NCI-H345 treated with DMSO at 0.1 percent for 48 hours (cell line): ENCODE data around the gene YY1.
"Not testable (repeated sequence)": the region's sequence is repeated elsewhere in the genome, so short reads cannot be mapped to it uniquely, and the experiment has no call there.

Source experiments
- DNase-seq: peaks from one replicate; lab custom pipeline; 2025; ENCODE audit not compliant: unreplicated experiment; lab: John Stamatoyannopoulos, UW

YY1 gene

DNA sequence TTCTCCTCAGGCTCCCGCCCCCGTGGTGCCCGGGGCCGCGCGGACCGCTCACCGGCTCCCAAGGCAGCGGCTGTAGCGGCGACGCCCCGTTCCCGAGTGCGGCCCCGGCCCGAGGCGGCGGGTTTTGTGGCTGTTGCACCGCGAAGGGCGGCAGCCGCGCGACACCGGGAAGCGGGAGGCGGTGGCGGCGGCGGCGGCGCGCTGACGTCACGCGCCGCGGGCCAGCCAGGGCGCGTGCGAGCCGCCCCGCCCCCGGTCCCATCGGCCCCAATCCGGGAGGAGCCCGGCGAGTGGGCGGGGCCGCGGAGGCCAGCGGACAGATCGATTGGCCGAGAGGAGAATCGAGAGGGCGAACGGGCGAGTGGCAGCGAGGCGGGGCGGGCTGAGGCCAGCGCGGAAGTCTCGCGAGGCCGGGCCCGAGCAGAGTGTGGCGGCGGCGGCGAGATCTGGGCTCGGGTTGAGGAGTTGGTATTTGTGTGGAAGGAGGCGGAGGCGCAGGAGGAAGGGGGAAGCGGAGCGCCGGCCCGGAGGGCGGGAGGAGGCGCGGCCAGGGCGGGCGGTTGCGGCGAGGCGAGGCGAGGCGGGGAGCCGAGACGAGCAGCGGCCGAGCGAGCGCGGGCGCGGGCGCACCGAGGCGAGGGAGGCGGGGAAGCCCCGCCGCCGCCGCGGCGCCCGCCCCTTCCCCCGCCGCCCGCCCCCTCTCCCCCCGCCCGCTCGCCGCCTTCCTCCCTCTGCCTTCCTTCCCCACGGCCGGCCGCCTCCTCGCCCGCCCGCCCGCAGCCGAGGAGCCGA is at the start of gene YY1:
YY1 (plus strand) TSS at position 726 of the 792 bp plus-strand sequence. CDS start 101 bp downstream, outside the sequence.
- peak; percentile 93 for DNase-seq

DNA sequence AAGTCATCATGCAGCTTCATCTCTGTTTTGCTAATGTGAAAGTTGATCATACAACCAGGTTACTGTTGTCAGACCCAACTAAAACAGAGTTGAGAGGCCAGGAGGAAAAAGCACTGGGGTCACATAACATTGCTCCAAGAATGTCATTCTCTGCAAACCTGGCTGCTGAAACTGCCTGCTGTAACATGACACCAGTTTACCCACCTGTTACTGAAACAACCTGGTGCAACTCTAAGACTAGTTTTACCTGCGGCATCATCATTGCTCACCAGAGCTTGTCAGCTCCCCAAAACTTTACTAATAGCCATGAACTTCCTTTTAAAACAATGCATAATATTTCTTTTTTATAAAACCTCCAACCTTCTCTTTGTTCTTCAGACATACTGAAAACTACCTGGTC is 48.8 kb upstream of the YY1 start:
- no peak for DNase-seq

DNA sequence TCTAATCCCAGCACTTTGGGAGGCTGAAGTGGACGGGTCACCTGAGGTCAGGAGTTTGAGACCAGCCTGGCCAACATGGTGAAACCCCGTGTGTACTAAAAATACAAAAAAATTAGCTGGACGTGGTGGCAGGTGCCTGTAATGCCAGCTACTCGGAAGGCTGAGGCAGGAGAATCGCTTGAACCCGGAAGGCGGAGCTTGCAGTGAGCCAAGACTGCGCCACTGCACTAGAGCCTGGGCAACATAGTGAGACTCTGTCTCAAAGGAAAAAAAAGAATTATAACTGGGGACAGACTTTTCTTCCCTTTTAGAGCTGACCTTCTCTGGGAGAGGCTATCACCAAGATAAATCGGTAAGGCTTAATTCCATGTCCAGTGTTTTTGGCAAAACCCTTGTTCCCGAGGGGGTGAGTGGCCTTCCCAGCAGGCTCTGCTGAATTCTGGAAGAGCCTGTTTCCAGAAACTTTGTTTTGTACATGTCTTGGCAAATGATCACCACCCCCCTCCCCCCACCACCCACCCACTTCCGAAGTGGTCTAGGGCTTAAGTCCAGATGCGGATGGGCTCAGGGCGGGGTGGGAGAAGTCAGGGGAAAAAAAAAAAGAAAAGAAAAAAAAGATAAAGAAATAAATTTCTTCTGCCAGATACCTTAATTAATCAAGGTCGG is 47.2 kb upstream of the YY1 start:
- no peak for DNase-seq

DNA sequence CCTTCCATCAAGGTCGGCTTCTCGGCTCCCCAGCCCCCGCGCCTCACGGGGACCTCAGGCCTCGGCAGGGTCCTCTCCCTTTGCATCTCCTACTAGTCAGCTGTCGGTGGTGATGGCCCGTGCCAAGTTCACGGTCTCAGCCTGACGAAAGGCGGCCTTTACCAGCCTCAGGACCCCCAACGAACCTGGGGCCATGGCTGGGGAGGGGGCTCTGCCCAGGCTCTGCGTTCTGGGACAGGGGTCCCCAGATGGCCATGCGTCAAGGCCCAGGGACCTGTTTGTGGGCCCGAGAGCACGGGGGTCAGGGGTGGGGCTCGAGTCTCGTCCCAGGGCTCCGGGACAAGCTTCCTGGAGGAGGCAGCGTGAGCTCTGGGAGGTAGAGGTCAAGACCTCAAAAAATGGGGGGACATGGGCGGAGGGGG is 46.7 kb upstream of the YY1 start:
- DNase-seq: no peak

DNA sequence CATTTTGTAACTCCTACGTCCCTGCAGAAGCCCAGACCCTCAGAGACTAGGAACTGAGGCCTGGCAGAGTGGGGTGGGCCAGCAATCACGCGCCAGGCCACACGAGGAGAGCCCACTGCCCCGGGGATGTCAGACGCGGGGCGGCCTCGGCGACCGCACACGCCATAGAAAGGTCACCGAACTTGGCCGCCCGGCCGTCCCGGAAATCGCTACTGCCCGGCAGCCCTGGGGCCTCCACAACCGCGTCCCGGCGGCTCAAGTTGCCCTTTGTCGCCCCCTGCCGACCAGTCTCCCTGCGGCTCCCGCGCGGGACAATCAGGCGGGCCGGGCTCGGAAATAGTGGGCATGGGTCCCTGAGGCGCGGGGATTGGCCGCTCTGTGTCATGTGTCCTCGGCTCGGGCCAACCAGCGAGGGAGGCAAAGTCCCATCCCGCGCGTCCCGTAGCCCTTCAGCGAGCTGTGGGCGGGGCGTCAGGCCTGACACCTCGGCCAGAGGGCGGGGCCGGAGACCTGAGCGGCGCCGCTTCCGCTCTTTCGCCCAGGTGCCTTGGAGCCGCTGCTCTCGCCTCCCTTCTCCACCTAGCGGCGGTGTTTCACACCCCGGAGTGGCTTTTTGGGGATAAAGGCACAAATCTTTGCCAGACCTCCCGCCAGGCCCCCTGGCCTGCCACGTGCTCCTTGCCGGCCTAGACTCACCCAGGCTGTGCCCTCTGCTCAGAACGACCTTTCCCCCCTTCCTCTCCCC is 46.1 kb upstream of the YY1 start:
- peak; percentile 98 for DNase-seq

DNA sequence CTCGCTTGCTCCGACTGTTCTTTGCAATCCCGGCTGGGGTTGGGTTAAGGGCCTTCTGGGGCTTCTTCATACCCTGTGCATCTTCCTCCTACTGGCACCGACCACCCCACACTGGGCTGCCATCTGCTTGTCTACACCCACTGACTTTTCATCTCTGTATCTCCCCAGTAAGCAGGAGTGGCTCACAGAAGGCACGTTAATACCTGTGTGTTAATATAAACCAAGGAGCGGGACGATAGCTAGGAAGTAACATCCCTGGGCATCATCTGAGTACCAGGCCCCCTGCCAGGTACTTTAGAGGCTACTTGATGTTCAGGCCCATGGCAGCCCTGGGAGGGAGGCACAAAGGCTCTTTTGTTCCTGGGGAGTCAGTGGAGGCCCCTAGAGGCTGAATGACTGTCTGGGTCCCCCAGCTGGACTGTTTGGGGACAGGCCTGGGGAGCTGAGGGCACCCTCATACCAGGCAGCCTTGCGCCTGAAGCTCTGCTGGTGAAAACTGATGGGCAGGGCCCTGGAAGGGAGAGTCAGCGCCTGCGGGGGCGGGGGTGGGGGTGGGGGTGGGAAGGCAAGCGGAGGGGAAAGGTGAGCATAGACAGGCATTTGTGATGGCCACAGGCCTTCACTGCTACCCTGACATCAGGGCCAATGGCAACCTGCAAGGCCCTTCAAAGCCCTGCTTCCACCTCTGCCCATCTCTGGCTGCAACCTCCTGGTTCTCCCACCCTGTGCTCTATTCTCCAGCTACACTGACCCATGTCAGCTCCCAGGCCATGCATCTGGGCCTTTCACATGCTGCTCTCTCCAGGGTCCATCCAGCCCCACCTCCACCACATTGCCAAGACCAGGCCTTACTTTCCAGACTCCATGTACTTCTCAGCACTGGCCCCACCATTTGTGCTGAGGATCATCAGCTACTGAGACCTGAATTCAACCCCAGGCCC is 45.3 kb upstream of the YY1 start:
- peak; percentile 43 for DNase-seq

DNA sequence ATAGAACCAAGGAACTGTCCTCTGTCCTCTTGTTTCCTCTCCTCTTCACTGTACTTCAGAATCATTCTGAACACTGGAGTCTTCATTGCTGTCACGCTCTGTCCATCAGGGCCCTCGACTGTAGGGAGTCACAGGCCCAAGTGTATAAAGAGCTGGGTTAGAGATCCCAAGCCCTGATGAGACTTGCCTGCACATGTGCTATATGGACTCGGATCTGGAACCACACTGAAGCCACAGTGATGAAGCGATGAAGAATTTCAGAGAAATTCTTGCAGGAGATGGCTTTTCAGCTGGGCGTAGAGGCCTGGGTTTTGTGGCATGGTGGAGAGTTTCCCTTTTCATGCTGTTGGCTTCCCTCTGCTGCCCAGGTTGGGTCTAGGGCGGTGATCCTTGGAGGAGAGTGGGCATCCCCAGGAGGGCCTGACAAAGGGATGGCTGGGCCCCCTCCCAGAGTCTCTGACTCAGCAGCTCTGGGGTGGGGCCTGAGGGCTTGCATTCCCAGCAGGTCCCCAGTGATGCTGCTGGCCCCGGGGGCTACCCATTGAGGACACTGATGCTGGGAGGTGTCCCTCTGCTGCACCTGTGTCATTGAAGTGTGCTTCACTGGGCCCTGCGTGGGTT is 39.6 kb upstream of the YY1 start:
- DNase-seq: no peak

DNA sequence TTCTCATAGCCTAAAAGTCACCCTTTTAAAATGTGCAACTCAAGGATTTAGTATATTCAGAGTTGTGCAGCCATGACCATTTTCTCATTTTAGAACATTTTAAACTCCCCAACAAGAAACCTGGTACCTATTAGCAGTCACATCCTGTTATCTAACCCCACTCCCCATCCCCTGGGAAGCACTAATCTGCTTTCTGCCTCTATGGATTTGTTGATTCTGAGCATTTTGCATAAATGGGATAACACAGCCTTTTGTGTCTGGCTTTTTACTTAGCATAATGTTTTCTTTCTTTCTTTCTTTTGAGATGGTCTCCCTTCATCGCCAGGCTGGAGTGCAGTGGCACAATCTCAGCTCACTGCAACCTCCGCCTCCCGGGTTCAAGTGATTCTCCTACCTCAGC is 38.6 kb upstream of the YY1 start:
- DNase-seq: no peak

DNA sequence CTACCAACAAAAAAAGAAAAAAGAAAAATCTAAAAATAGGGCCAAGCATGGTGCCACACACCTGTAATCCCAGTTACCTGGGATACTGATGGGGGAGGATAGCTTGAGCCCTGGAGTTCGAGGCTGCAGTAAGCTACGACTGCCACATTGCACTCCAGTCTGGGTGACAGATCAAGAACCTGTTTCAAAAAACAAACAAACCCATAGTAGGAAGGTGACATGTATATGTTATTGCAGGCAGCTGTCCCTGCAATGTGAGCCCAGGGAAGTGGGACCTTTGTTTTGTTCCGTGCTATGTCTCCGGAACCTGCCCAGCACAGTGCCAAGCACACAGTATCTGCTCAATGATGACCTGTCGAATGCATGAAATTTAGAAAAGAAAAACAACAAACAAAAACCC is 37.2 kb upstream of the YY1 start:
- DNase-seq: no peak

DNA sequence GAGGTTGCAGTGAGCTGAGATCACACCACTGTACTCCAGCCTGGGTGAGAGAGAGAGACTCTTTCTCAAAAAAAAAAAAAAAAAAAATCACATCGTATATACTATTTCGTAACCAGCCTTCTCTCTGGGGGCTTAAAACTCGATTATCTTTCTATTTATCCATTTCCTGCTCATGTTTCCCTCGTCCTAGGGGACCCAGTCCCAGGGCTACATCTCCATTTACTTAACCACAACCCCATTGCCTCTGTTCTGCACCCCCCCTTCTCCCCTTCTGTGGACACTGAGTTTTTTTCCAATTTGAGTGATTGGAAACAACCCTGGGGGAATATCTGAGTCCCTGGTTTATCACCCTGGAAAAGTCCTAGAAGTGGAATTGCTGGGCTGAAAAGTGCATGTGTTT is 36.2 kb upstream of the YY1 start:
- no peak for DNase-seq

DNA sequence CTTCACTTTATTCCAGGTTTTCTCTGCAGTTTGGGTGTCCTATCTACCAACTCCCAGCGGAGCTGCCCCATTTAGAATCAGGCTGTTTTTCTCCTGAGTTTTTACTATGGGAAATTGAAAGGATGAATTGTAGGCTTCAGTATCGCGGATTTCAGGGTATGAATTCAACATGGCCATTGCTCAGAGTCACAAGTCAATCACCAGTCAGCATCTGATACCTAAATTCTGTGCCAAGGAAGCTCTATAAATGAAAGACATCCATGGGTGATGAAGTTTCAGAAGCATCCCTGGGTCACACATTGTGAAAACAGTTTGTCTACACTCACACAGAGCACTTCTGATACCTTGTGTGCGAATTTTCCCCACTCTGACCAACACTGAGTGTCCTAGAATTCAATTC is 35.8 kb upstream of the YY1 start:
- DNase-seq: no peak

DNA sequence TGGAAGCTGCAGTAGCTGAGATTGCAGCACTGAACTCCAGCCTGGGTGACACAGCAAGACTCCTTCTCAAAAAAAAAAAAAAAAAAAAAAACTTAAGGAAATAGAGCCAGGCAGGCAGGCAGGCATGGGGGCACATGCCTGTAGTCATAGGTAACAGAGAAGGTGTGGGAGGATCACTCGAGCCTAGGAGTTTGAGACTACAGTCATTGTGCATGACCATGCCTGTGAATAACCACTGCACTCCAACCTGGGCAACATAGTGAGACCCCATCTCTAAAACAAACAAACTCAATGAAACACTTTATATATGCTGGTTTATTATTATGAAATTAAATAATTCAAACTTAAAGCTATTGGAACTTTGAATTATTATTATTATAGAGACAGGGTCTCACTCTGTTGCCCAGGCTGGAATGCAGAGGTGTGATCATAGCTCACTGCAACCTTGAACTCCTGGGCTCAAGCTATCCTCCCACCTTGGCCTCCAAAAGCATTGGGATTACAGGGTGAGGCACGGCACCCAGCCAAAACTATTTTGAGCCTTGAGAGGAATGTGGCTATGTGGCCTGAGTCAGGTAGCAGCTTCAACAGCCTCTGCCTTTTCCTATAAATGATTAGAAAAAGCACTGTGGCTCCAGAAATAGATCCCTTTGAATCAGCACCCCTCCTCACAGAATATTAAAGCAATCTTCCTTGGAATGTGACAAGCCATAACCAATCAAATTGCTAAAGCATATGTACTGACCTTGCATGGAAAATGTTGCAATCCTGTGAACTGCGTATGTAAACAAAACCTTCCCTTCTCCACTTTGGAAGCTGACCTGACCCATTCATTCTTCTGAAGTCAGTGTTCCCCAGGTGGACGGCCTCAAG is 34.7 kb upstream of the YY1 start:
- DNase-seq: no peak

DNA sequence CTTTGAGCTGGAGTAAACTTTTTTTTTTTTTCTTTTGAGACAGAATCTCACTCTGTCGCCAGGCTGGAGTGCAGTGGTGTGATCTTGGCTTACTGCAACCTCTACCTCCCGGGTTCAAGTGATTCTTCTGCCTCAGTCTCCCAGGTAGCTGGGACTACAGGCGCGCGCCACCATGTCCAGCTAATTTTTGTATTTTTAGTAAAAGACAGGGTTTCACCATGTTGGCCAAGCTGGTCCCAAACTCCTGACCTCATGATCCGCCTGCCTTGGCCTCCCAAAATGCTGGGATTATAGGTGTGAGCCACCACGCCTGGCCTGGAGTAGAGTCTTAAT is 34.1 kb upstream of the YY1 start:
- DNase-seq: not testable (repeated sequence)

DNA sequence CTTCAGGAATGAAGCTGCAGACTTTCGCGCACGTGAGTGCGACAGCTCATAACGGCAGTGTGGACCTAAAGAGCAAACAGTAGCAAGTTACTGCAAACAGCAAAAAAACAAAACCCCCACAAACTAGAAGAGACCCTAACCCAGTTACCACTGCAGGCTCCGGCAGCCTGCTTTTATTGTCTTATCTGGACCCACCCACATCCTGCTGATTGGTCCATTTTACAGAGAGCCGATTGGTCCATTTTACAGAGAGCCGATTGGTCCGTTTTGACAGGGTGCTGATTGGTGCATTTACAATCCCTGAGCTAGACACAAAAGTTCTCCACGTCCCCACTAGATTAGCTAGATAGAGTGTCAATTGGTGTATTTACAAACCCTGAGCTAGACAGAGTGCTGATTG is 31.4 kb upstream of the YY1 start:
- DNase-seq: not testable (repeated sequence)

DNA sequence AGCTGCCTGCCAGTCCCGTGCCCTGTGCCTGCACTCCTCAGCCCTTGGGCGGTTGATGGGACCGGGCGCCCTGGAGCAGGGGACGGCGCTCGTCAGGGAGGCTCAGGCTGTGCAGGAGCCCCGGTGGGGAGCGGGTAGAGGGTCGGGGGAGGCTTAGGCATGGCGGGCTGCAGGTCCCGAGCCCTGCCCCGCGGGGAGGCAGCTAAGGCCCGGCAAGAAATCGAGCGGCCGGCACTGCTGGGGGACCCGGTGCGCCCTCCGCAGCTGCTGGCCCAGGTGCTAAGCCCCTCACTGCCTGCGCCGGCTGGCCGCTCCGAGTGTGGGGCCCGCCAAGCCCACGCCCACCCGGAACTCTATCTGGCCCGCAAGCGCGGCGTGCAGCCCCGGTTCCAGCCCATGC is 30.8 kb upstream of the YY1 start:
- DNase-seq: not testable (repeated sequence)

DNA sequence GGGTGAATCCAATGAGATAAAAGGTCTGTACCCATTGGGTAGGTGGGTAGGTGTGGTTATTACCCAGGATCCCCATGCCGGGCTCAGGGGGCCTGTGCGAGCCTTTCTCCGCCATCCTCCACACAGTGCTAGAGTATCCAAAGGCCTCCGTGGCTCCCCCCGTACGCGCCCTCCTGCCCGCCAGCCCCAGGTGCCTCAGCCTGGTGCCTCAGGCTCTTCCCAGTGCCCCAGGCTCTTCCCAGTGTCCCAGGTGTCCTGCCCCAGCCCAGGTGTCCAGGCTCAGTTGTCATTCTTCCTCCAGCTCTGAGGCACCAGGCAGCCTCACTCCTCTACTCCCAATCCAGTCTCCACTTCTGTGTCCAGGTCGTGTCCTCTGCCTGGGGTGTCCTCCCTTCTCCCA is 27.6 kb upstream of the YY1 start:
- no peak for DNase-seq

DNA sequence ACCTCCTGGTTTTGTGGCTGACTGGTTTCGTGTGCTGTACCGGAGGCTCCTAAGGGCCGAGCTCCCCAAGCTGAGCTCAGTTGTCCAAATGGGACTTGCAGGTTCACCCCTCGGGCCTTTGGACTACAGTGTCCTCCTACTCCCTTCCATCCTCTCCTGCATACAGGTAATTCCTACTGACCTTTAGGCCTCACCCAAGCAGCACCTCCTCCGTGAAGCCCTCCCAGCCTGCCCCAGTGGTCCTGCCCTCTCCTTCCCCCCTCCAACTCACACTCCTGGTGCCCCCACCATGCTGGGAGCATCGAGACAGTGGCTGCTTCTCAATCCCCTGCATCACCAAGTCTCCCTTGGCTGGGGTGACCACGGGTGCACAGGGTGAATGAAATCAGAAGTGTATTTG is 27.1 kb upstream of the YY1 start:
- no peak for DNase-seq

DNA sequence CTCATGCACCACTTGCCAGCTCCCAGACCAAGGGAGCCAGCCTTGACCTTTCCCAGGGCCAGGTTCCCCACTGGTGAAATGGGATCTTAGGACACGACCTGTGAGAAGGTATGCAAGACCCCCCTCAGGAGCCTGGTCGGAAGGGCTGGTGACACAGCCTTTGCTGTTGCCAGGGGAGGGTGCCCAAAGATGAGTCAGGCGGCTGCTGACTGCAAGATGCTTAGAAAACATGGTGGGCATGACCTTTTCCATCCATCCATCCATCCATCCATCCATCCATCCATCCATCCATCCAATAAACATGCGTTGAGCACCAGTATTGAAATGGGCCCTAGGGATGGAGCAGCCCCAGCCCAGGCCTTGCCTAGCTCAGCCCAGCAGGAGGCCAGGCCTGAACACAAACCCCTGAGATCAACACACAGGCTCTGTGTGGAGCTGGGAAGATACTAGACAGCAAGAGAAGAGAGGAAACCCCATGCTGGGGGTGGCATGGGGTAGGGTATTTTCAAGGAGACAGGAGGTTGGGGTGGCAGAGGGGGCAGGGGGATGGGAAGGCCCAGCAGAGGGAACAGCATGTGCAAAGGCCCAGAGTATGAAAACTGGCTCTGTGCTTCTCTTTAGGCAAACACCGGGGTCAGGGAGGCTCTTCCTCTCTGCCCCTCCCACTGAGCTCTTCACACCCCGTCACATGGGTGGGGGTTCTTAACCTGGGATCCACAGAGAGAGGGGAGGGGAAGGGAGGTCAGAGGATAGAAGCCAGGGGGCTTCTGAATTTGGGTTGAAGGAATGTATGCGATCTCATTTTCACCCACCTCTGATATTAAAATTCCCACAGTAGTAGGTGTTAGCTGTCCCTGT is 26.2 kb upstream of the YY1 start:
- DNase-seq: no peak

DNA sequence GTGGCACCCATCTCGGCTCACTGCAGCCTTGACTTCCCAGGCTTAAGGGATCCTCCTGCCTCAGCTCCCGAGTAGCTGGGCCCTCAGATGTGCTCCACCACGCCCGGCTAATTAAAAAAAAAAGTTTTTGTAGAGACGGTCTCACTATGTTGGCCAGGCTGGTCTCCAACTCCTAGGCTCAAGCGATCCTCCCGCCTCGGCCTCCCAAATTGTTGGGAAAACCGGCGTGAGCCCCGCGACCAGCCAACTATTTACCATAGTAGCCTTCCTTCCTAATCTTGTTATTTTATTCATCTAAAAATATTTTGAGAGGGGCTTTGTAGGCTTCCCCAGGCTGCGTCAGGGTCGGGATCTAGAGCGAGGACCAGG is 25.4 kb upstream of the YY1 start:
- no peak for DNase-seq
